HG03039 (cell line): Measurements from ENCODE around the gene OR4F15.

Experiments used
- ATAC-seq: cut with Tn5 transposase; IDR thresholded peaks from one replicate; pipeline ENCODE4 v1.9.1; 2021; ENCODE audit warnings: mild to moderate bottlenecking, moderate library complexity; ENCODE audit not compliant: unreplicated experiment

OR4F15 gene

GRCh38 chr15:101803676-101804075 lies 8.3 kb upstream of the OR4F15 start:
- no peak for ATAC-seq

GRCh38 chr15:101804375-101804774 lies 7.6 kb upstream of the OR4F15 start:
- ATAC-seq = no peak

DNA sequence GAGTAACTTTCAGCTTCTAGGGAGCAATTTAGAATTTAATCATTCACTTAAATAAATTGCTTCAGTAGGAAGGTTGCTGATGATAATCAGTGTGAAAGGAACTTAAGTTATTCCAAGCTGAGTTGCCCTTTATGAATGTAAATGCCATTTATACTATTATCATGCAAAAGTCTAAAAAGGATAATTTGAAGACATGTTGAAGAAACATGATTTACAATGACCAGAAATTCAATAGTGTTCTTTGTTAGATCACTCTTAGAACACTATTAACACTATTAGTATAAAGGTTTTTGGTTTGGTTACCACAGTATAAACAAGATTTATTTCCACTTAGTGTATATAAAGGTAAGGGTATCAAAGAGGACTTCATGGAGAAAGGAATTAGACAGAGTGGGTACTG lies 7.1 kb upstream of the OR4F15 start:
- no peak for ATAC-seq

DNA sequence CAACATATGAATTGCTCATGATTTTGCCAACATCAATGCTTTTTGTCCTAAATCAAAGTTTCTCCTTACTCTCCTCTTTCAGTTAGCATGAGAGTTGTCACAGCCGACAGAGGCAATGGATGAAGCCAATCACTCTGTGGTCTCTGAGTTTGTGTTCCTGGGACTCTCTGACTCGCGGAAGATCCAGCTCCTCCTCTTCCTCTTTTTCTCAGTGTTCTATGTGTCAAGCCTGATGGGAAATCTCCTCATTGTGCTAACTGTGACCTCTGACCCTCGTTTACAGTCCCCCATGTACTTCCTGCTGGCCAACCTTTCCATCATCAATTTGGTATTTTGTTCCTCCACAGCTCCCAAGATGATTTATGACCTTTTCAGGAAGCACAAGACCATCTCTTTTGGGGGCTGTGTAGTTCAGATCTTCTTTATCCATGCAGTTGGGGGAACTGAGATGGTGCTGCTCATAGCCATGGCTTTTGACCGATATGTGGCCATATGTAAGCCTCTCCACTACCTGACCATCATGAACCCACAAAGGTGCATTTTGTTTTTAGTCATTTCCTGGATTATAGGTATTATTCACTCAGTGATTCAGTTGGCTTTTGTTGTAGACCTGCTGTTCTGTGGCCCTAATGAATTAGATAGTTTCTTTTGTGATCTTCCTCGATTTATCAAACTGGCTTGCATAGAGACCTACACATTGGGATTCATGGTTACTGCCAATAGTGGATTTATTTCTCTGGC lies 6.2 kb upstream of the OR4F15 start:
- no peak for ATAC-seq

DNA sequence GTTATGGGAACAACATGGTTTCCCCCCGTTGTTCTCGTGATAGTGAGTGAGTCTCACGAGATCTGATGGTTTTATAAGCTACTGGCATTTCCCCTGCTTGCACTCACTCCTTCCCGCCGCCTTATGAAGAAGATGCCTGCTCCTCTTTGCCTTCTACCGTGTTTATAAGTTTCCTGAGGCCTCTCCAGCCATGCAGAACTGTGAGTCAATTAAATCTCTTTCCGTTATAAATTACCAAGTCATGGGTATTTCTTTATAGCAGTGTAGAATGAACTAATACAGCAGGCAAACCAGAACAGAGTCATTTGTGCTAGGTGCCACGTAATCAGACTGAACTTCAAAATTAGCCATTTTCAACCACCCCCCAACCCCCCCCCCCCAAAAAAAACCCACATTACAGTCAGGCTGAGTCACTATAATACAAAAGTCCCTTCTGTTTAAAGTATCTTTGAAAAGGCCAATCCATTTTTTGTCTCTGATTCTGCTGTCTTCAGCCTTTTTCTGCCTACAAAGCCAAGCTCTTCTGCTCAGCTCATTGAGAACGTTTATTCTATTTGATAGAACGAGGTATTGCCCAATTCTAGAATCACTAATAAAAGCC lies 4.6 kb upstream of the OR4F15 start:
- ATAC-seq = no peak

DNA sequence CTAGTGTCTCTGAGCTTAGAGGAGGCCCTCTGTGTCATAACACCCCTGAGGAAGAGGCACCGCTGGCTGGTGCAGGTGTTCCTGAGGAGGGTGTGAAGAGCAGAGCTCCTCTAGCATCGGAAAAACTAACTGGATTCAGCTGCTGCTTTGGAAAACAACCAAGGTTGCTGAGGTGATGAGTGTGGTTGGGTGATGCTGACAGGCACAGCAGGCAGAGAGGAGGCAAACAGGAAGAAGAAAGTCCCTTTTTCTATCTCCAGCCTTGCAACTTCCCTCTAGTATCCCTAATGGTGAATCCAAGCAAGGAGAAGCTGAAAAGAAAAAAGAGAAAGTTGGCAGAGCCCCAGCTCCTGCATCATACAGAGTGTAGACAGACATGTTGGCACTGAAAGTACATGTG lies 3.8 kb upstream of the OR4F15 start:
- no peak for ATAC-seq

DNA sequence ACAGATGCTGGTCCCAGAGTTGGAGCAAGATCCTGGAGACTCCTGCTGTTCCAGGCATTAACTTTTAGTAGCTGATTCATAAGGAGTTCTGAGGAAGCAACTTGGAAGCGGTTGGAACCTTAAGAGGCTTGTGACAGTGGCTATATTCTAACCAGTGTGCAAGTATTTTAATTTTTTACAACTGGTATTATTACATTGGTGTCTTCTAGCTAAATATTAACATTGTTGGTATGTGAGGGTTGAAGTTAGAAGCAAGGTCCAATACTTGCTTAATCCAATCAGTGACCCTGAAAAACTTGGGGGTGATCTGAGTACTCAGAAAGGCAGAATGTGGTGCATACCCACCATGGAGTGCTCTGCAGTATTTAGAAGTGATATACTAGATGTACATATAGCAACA lies 1.5 kb upstream of the OR4F15 start:
- ATAC-seq = no peak

DNA sequence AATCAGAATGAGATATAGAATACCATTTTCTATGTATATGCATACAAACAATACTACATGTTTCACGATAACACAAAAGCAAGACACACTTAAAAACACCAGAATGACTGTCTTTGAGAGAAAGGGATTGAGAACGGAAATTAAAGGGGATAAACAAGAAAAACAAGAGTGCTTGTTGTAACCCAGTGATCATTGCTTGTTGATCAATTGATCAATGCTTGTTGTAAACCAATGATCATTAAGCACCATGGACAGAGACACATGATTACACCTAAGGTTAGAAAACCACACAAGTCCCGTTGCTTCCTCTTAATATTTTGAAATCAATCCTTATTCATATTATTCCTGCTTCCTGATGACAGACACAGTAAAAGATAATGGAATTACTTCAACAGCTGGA lies 1.1 kb upstream of the OR4F15 start:
- ATAC-seq = no peak

DNA sequence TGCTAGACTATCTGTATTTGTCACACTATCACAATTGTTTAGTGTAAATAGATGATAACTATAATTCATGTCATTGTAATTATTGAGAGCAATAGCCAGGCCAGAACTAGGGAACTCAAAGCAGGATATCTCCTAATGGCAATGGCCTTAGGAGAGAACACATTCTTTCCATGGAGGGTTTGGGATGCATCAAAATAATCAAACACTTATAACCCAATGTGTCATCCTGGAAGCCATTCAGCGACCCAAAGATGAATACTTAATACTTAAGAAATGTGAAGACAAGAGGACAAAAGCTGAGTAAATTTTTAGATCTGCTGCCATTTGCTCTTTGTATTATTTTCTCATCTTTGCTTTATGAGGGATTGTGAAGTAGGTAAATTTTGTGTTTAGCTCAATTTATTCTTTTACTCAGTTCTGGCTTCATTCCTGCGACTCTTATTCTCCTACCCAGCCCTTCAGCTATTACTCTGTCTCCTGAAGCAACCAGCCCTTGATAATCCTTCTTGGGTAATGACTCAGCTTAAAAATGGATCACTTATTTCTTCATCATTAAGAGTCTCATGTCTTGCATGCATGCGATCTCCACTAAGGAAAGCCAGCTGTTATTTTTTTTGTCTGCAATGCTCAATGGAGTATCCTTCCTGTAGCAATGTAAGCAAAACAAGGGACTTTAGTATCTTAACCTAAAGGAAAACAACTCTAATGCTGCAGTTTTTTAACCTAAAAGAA lies 2.0 kb downstream of the OR4F15 start:
- no peak for ATAC-seq

DNA sequence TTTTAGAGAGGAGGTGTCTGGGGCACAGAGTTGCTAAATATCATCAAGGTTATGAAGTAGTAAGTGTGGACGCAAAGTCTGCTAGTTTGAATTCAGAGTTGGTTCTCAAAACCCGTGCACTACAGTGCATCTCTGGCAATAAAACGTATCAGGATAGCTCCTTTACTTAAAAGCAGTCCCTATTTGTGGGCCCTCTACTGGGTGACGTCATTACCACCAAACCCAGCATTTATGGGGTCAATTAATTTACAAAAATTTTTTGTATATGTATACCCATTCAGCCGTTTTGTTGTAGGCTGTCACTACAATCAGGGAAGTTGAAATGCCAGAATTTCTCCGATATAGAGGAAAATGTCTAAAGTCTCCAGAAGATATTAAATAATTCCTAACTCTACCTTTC lies 8.8 kb downstream of the OR4F15 start:
- ATAC-seq = no peak

- no peak for ATAC-seq
Observed at GRCh38 chr15:101827257-101827656, 15.3 kb downstream of the OR4F15 start.

DNA sequence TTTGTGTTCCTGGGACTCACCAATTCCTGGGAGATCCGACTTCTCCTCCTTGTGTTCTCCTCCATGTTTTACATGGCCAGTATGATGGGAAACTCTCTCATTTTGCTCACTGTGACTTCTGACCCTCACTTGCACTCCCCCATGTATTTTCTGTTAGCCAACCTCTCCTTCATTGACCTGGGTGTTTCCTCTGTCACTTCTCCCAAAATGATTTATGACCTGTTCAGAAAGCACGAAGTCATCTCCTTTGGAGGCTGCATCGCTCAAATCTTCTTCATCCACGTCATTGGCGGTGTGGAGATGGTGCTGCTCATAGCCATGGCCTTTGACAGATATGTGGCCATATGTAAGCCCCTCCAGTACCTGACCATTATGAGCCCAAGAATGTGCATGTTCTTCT lies 16.8 kb downstream of the OR4F15 start:
- no peak for ATAC-seq

DNA sequence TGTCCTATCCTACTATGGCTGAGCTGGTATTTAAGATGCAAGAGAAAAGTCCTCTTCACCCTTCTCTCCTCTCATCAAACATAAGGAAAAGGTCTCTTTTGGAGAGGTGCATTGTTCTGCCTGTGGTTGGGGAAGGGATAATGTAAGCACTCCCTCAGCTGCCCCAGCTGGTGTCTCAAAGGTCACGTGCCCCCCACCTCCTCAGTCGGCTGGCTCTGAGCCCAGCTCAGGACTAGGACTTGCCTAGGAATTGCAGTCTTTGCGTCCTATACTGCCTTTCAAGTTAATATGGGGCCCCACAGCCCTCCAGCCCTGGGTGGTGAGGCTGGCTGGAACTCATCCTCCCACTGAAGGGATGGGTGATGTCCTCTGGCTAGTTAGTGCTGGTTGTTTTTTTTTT lies 29.7 kb downstream of the OR4F15 start:
- ATAC-seq = no peak

DNA sequence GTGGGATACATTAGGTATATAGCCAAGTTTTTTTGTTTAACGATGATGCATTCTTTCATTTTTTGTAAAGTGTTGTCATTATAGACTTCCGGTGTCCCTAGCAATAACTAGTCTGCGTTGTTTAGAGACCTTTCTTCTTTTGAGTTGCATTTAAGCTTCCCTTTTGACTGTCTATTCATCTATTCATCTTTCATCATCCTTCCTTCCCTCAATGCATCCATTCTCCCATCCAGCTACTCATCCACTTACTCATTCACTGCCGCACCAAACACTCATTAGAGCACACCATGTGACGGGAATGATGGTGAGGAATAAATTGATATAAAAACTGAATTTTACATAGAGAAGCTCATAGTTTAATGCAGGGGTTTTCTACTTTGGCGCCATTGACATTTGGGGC lies 32.9 kb downstream of the OR4F15 start:
- ATAC-seq = no peak

DNA sequence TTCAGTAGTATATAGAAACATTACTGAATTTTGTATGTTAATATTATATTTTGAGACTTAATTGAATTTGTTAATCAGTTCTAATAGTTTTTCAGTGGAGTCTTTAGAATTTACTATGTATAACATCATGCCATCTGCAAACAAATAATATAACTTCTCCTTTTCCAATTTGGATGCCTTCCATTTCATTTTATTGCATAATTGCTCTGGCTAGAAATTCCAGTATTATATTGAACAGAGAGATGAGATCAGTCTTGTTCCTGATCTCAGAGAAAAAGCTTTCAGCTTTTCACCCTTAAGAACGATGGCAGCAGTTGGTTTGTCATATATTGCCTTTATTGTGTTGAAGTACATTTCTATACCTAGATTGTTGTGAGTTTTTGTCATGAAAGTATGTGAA lies 40.4 kb downstream of the OR4F15 start:
- no peak for ATAC-seq
